NCI-H2107 treated with DMSO at 0.1 percent for 48 hours (cell line): ENCODE results near the gene VAPA.
"Not testable (repeated sequence)": the region's sequence is repeated elsewhere in the genome, so short reads cannot be mapped to it uniquely, and the experiment has no call there.

Experiments
- DNase-seq: peaks from one replicate; lab custom pipeline; 2025; ENCODE audit not compliant: unreplicated experiment; lab: John Stamatoyannopoulos, UW

The VAPA gene

GRCh38 chr18:9885170-9886004 lies 28.4 kb upstream of the VAPA start, which contains the start of gene TXNDC2:
TSS of gene TXNDC2 (plus strand) at chr18:9885973. CDS start at chr18:9886681, 708 bp downstream.
- no peak for DNase-seq

GRCh38 chr18:9886005-9886348 lies 27.8 kb upstream of the VAPA start:
- DNase-seq, result no peak

DNA sequence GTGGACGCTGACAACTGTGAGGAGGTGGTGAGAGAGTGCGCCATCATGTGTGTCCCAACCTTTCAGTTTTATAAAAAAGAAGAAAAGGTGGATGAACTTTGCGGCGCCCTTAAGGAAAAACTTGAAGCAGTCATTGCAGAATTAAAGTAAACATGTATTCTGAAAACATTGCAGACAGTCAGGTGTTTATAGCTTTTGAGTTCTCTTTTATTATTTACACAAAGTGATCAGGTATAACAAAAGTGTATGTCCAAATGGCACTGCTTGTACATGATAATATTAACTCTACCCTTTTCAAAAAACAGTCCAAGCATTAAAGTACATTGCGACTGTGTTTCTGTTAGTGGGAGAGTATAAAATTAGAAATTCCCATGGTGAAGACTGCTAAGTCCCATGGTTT lies 25.8 kb upstream of the VAPA start:
- DNase-seq, result no peak

DNA sequence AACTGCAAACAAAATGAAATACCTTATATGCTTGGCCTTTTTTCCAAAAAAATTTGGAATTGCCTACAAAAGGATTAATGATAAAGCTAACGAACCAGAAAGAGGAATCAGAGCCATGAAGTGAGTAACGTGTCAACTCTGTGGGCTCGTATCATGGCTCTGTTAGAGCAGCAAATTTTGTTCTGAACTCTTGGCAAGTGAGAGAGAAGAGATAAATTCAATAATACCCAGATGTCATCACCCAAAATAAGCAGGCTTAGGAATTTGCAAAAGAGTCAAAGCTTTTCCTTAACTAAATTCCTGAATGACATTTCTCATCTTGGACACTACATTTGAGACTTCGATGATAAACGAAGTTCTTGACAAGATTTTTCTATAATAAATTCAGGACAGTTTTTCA lies 23.6 kb upstream of the VAPA start:
- DNase-seq, result no peak

DNA sequence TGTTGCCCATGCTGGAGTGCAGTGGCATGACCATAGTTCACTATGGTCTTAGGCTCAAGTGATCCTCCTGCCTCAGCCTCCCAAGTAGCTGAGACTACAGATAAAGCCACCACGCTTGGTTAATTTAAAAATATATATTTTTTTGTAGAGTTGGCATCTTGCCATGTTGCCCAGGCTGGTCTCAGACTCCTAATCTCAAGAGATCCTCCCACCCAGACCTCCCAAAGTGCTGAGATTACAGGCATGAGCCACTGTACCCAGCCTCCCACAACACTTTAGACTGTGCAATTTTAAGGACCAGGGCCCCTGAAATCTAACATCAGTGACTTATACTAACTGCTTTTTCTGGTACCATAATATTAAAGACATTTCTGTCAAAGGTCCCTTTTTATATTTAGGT lies 22.9 kb upstream of the VAPA start:
- DNase-seq, result no peak

DNA sequence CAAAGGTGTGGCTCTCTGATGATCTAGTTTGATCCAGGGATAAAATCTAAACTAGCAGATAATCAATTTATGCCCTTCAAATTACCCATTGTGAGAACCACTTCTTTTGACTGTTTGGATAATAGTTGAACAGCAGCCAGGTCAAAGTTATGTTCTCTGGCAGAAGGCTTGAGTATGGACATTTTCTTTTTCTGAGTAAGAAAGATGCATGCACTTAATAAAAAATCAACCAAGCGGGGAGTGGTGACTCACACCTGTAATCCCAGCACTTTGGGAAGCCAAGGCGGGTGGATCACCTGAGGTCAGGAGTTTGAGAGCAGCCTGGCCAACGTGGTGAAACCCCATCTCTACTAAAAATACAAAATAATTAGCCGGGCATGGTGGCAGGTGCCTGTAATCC lies 22.3 kb upstream of the VAPA start:
- DNase-seq, result not testable (repeated sequence)

DNA sequence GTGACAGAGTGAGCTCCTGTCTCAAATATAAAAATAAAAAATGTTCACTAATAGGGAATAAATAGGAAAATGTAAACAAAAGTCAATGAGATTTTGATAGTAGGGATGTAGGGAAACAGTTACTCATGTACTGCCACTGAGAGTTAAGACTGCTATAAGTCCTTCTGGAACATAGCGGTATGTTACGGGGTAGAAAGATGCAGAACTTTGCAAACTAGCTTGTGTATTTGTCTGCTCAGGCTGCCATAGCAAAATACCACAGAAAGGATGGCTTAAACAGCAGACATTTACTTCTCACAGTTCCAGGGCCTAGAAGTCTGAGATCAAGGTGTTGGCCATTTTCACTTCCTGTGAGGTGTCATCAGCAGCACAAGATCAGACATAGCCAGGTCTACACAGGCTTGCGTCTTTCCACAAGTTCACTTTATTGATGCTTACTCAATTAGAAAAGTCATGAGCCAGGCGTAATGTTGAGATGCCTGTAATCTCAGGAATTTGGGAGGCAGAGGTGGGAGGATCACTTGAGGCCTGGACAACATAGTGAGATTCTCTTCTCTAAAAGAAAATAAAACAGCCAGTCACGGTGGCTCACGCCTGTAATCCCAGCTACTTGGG lies 19.3 kb upstream of the VAPA start:
- no peak for DNase-seq

GRCh38 chr18:9897129-9897528 lies 16.7 kb upstream of the VAPA start:
- no peak for DNase-seq

DNA sequence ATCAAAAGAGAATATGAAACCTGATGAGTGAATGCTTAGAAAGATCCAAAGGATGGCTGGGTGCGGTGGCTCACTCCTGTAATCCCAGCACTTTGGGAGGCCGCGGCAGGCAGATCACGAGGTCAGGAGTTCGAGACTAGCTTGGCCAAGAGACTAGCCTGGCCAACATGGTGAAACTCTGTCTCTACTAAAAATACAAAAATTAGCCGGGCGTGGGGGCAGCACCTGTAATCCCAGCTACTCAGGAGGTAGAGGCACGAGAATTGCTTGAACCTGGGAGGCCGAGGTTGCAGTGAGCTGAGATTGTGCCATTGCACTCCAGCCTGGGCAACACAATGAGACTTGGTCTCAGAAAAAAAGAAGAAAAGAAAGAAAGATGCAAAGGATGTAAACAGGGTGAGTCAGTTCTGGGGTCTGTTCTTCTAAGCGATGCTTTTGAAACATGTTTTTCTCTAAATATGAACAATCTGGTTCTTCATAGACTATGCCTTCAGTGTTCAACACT lies 16.0 kb upstream of the VAPA start:
- not testable (repeated sequence) for DNase-seq

- DNase-seq, result peak; percentile 22
Measured at GRCh38 chr18:9898792-9899549, 14.8 kb upstream of the VAPA start.

GRCh38 chr18:9899550-9899930 lies 14.3 kb upstream of the VAPA start:
- not testable (repeated sequence) for DNase-seq

DNA sequence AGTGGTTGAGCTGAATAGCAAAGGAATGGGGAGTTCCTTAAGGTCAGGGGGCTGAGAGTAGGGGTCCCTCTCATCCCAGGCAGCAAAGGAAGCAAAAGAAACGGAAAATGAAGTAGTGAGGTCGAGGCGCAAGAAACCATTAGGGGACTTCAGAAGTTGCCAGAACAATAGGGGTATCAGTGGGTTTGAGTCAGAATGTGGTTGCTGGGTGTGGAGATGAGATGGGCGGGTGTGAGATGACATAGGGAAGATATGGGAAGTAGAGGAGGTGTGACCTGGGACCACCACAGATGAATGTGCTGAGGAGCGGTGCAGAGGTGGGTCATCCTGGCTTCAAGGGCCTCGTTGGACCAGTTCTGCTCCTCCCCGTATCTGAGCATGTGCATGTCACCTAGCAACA lies 13.1 kb upstream of the VAPA start:
- DNase-seq, result no peak

- no peak for DNase-seq
Measured at GRCh38 chr18:9901377-9901776, 12.4 kb upstream of the VAPA start.

DNA sequence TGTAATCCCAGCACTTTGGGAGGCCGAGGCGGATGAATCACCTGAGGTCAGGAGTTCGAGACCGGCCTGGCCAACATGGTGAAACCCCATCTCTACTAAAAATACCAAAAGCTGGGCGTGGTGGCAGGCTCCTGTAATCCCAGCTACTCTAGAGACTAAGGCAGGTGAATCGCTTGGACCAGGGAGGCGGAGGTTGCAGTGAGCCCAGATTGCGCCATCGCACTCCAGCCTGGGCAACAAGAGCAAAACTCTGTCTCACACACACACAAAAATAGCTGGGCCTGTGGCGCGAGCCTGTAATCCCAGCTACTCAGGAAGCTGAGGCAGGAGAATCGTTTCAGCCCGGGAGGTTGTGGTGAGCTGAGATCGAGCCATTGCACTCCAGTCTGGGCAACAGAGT lies 11.6 kb upstream of the VAPA start:
- not testable (repeated sequence) for DNase-seq

GRCh38 chr18:9902832-9903231 lies 11.0 kb upstream of the VAPA start:
- no peak for DNase-seq

GRCh38 chr18:9905401-9905922 lies 8.4 kb upstream of the VAPA start:
- no peak for DNase-seq

DNA sequence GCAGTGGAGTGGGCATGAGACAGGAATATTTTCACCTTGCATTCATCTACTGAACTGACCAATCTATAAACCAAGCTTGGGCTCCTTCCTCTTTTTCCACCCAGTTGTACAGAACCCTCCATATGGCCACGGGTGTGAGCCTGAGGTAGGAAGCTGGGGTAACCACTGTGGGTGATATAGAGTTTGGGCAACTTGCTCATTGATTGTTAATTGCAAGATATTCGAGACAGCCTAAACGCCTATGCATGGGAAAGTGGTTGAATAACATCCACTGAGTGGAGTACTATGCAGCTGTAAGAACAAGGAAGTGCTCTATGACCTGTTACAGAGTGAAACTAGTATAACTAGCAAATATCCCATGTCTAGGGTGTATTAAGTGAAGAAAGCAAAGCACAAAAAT lies 7.3 kb upstream of the VAPA start:
- DNase-seq, result no peak

DNA sequence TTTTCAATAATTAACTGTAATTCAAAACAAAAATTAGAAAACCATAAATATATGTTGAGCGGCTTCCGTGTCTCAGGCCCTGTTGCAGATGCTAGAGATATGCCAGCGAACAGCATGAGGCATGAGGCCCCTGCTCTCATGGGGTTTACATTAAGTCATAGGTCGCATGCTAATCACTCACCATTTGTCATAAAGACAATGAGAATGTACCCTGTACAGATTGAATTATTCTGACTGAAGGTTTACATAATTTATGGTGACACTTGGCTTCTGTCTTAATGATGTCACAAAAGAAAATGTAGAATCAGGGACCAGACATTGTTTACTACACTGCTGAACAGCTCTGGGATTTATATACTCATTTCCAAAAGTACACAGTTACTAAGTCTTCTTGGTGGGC lies 5.9 kb upstream of the VAPA start:
- no peak for DNase-seq

- no peak for DNase-seq
Measured at GRCh38 chr18:9910071-9910470, 3.7 kb upstream of the VAPA start.

DNA sequence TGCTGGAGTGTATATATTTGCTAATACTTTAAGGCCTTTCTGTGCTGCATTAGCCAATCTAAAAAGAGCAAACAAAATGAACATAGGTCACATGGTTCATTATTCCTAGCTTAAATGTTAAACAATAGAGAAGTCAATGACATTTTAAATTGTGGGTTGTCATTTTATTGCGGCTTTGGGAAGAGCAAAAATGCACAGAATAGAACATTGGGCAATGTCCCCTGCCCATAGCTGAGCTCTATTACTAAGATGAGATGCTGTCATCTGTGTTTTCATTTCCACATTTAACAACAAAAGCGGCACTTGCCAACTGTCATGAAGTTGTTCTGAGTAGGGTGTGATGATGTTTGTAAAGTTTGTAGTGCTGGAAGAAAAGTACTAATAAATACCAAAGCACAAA lies 3.2 kb upstream of the VAPA start:
- DNase-seq, result no peak

- no peak for DNase-seq
Measured at GRCh38 chr18:9911226-9911625, 2.6 kb upstream of the VAPA start.

- not testable (repeated sequence) for DNase-seq
Measured at GRCh38 chr18:9912285-9912684, 1.5 kb upstream of the VAPA start.
